HTERT RPE-1 (cell line): ENCODE results near the gene CACNA1D.
"Not testable (repeated sequence)": the region's sequence is repeated elsewhere in the genome, so short reads cannot be mapped to it uniquely, and the experiment has no call there.

Experiments used
- in situ Hi-C: fragments of 300-500 bp; cut with MboI; formaldehyde crosslinking; loops from 4 replicates; pipeline ENCODE4 v1.14.3; 2020; ENCODE audit warnings: low sequenced_read_pairs

Gene CACNA1D

GRCh38 chr3:53570709-53571108, 76.3 kb downstream of the CACNA1D start:
- in situ Hi-C loops, result no loop called here

GRCh38 chr3:53571264-53571663, 76.9 kb downstream of the CACNA1D start:
- in situ Hi-C loops, result no loop called here

GRCh38 chr3:53572184-53572583, 77.8 kb downstream of the CACNA1D start:
- in situ Hi-C loops, result not testable (repeated sequence)

GRCh38 chr3:53577506-53577905, 83.1 kb downstream of the CACNA1D start:
- in situ Hi-C loops, result no loop called here

- in situ Hi-C loops, result no loop called here
Observed at GRCh38 chr3:53579636-53580035, 85.2 kb downstream of the CACNA1D start.

GRCh38 chr3:53581671-53582070, 87.3 kb downstream of the CACNA1D start:
- in situ Hi-C loops, result no loop called here

GRCh38 chr3:53583161-53583690, 88.8 kb downstream of the CACNA1D start:
- in situ Hi-C loops, result no loop called here

- in situ Hi-C loops, result no loop called here
Observed at GRCh38 chr3:53585049-53585448, 90.6 kb downstream of the CACNA1D start.

GRCh38 chr3:53585627-53586026, 91.2 kb downstream of the CACNA1D start:
- in situ Hi-C loops, result no loop called here

- in situ Hi-C loops, result no loop called here
Observed at GRCh38 chr3:53588122-53588521, 93.7 kb downstream of the CACNA1D start.

- in situ Hi-C loops, result no loop called here
Observed at GRCh38 chr3:53589201-53589600, 94.8 kb downstream of the CACNA1D start.

GRCh38 chr3:53589806-53590205, 95.4 kb downstream of the CACNA1D start:
- in situ Hi-C loops, result no loop called here

- in situ Hi-C loops, result no loop called here
Observed at GRCh38 chr3:53590606-53591005, 96.2 kb downstream of the CACNA1D start.

GRCh38 chr3:53591646-53592045, 97.2 kb downstream of the CACNA1D start:
- in situ Hi-C loops, result no loop called here

GRCh38 chr3:53592862-53593261, 98.5 kb downstream of the CACNA1D start:
- in situ Hi-C loops, result no loop called here

- in situ Hi-C loops, result no loop called here
Observed at GRCh38 chr3:53593611-53594010, 99.2 kb downstream of the CACNA1D start.

- in situ Hi-C loops, result no loop called here
Observed at GRCh38 chr3:53594276-53594675, 99.9 kb downstream of the CACNA1D start.

GRCh38 chr3:53595660-53596059, 101.2 kb downstream of the CACNA1D start:
- in situ Hi-C loops, result no loop called here

- in situ Hi-C loops, result no loop called here
Observed at GRCh38 chr3:53597136-53597915, 102.9 kb downstream of the CACNA1D start.

GRCh38 chr3:53599771-53600170, 105.4 kb downstream of the CACNA1D start:
- in situ Hi-C loops, result no loop called here

- in situ Hi-C loops, result no loop called here
Observed at GRCh38 chr3:53602866-53603265, 108.5 kb downstream of the CACNA1D start.

- in situ Hi-C loops, result no loop called here
Observed at GRCh38 chr3:53604232-53604631, 109.8 kb downstream of the CACNA1D start.

- in situ Hi-C loops, result no loop called here
Observed at GRCh38 chr3:53606793-53607192, 112.4 kb downstream of the CACNA1D start.
